ENCODE results near the gene LRRFIP2. TPM values are rescaled to one million over a fixed set of nuclear protein-coding genes. Genes with fewer than 3 reads are reported as not detected.
"Not testable (repeated sequence)": the region's sequence is repeated elsewhere in the genome, so short reads cannot be mapped to it uniquely, and the experiment has no call there.

The LRRFIP2 gene
- total RNA-seq, 2 experiments from 2014 or later: 13.3 to 15.3 TPM

DNA sequence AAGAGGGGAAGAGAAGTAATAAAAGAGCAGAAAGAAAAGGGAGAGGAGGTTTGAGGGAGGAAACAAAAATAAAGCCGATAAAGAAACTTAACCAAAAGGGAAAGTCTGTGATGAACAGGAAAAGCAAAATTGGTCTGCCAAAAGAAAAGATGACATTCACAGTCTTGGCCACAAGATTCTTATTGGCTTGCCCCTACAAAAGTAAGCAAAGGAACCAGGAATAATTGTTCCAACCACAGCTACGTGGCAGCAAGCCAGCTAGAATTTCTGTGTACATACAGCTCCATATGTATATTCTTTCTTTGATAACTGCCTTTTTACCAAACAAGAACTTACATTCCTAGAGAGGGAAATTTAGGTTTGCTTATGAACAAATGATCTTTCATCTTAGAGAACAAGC is 101.5 kb downstream of the LRRFIP2 start:
- Mint-ChIP-seq H3K9me3 (no peaks in the 10 kb centered on the region), H3K27me3 (ENCODE audit: low read depth) (no peaks in the 10 kb centered on the region), H3K4me1 (ENCODE audit: low read depth) (peaks cover 11% of the 10 kb centered on the region), H3K27ac (no peak overlapping the region), H3K4me3 (no peak overlapping the region), H3K36me3 (ENCODE audit: low read depth) (peaks cover 21% of the 10 kb centered on the region)
- intact Hi-C loops (cut with micrococcal nuclease): no loop called here
- CTCF ChIA-PET: no interaction called here
- DNase-seq: no peak

DNA sequence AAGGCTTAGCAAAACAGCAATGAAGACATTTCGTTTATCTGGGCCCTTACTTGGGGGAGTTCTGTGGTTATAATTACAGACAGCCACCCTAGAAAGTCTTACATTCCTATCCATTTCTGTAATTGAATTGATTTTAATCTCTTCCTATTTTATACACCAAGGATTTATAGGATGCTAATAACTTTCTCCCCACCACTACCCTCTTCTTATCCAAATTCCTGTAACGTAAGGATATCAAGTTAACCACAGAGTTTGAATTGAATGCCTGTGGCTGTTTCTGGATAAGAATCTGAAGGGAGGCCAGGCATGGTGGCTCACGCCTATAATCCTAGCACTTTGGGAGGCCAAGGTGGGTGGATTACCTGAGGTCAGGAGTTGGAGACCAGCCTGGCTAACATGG is 102.5 kb downstream of the LRRFIP2 start:
- no peak for DNase-seq
- intact Hi-C loops (cut with micrococcal nuclease): no loop called here
- CTCF ChIA-PET: interaction anchor here (1.0 kb wide), 1 partner anchor 9 kb away, joined by 3 read pairs; no protein-coding TSS in a partner anchor
- Mint-ChIP-seq H3K9me3 (no peaks in the 10 kb centered on the region), H3K36me3 (ENCODE audit: low read depth) (peaks cover 19% of the 10 kb centered on the region), H3K27me3 (ENCODE audit: low read depth) (no peaks in the 10 kb centered on the region), H3K4me3 (no peak overlapping the region), H3K27ac (no peak overlapping the region), H3K4me1 (ENCODE audit: low read depth) (peaks cover 11% of the 10 kb centered on the region)

DNA sequence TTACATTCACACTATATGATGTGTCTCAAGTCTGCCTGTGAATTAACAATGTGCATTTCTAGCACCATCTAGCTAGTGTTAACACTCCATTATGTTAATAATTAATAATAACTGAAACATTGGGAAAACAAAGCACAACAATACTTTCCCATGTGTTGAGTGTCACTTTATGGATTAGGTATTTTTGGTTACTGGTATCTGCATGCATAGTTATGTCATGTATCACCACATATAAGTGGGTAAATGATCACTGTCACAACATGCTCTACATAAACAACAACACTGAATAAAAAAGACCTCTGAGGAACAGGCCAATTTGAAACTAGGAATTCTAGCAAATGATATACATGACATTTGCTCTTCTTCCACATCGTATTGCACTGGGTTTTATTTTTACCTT is 106.4 kb downstream of the LRRFIP2 start:
- Mint-ChIP-seq H3K27me3 (ENCODE audit: low read depth) (no peaks in the 10 kb centered on the region), H3K27ac (no peak overlapping the region), H3K36me3 (ENCODE audit: low read depth) (peaks cover 15% of the 10 kb centered on the region), H3K4me3 (no peak overlapping the region), H3K4me1 (ENCODE audit: low read depth) (peaks cover 6% of the 10 kb centered on the region), H3K9me3 (no peaks in the 10 kb centered on the region)
- CTCF ChIA-PET: no interaction called here
- intact Hi-C loops (cut with micrococcal nuclease): no loop called here
- DNase-seq: no peak

DNA sequence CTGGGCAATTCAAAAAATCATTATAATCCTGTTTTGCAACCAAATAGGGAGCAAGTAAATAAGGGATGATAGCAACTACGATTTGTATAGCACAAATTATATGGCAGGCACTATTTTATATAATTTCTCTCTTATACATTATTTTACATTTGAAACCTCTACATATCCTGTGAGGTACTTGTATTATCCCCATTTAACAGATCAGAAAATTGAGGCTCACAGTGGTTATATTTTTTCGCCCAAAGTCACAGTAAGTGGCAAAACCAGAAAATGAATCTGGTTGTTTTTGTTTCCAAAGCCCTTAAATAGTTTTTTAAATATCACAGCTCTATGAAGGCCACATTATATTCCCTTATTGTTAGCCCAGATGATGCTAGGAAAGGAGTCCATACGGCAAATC is 106.8 kb downstream of the LRRFIP2 start:
- intact Hi-C loops (cut with micrococcal nuclease): no loop called here
- no peak overlapping the region for H3K27ac Mint-ChIP-seq
- DNase-seq: no peak
- H3K9me3 Mint-ChIP-seq: no peaks in the 10 kb centered on the region
- H3K4me3 Mint-ChIP-seq: no peak overlapping the region
- peaks cover 1% of the 10 kb centered on the region for H3K4me1 Mint-ChIP-seq (ENCODE audit: low read depth)
- CTCF ChIA-PET: no interaction called here
- H3K36me3 Mint-ChIP-seq (ENCODE audit: low read depth): peaks cover 18% of the 10 kb centered on the region
- H3K27me3 Mint-ChIP-seq (ENCODE audit: low read depth): no peaks in the 10 kb centered on the region

DNA sequence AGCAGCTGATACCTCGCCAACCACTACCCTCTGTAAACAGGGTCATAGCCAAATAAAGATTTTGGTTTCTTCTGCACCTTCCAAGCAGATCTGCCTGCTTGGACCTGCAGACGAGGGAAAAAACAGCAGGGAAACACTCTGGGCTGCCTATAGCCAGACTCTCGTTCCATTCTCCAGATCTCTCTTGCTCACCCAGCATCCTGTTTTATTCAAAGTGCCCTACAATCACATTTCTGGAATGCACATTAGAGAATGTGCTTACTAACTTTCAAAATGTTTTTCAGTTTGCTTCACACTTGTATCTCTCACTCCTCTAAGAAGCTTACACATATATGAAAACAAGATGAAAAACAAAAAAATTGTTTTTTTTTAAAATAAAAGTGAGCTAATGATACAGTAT is 109.6 kb downstream of the LRRFIP2 start:
- CTCF ChIA-PET: no interaction called here
- H3K27ac Mint-ChIP-seq: no peak overlapping the region
- no peaks in the 10 kb centered on the region for H3K27me3 Mint-ChIP-seq (ENCODE audit: low read depth)
- intact Hi-C loops (cut with micrococcal nuclease): no loop called here
- DNase-seq: no peak
- H3K36me3 Mint-ChIP-seq (ENCODE audit: low read depth): peaks cover 25% of the 10 kb centered on the region
- no peaks in the 10 kb centered on the region for H3K4me1 Mint-ChIP-seq (ENCODE audit: low read depth)
- no peak overlapping the region for H3K4me3 Mint-ChIP-seq
- H3K9me3 Mint-ChIP-seq: no peaks in the 10 kb centered on the region

DNA sequence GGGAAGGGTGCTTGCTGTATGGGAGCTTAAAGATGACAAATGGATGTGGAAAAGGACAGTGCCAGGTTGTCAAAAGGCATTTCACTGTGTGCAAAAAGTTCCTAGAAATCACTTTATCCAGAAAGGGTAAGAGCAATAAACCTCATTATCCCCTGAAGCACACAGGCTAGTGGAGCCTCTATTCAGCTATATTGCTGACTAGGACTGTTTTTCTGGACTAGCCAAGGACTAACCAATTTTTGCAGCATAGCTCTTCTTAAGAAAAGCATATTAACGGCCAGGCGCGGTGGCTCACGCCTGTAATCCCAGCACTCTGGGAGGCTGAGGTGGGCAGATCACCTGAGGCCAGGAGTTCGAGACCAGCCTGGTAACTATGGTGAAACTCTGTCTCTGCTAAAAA is 116.3 kb downstream of the LRRFIP2 start:
- no peak overlapping the region for H3K27ac Mint-ChIP-seq
- CTCF ChIA-PET: no interaction called here
- H3K4me3 Mint-ChIP-seq: no peak overlapping the region
- intact Hi-C loops (cut with micrococcal nuclease): loop anchor here (10.0 kb wide), 1 partner anchor 157 kb away; no protein-coding TSS in a partner anchor
- DNase-seq: no peak
- H3K9me3 Mint-ChIP-seq: no peaks in the 10 kb centered on the region
- peaks cover 13% of the 10 kb centered on the region for H3K4me1 Mint-ChIP-seq (ENCODE audit: low read depth)
- H3K36me3 Mint-ChIP-seq (ENCODE audit: low read depth): peaks cover 32% of the 10 kb centered on the region
- H3K27me3 Mint-ChIP-seq (ENCODE audit: low read depth): no peaks in the 10 kb centered on the region

DNA sequence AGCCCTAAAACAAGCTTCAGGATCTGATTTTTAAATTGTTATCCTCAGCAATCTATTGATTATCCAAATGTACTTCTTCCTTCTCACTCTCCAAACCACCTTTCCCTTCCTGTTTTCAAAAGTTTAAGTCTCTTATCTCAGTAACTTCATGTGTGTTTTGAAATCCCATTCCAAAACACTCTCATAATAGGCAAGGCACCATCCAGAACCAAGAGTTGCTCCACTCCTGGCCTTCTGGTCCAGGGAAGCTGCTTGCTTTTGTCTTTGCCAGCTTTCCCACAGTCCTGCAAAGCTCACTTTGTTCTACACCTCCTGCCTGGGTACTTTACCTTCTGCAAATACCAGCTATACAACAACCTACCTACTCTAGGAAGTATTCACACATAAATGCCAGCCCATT is 117.6 kb downstream of the LRRFIP2 start:
- Mint-ChIP-seq H3K36me3 (ENCODE audit: low read depth) (peaks cover 26% of the 10 kb centered on the region), H3K27ac (no peak overlapping the region), H3K4me3 (no peak overlapping the region), H3K9me3 (no peaks in the 10 kb centered on the region), H3K4me1 (ENCODE audit: low read depth) (peaks cover 13% of the 10 kb centered on the region), H3K27me3 (ENCODE audit: low read depth) (no peaks in the 10 kb centered on the region)
- no peak for DNase-seq
- intact Hi-C loops (cut with micrococcal nuclease): loop anchor here (10.0 kb wide), 1 partner anchor 158 kb away; no protein-coding TSS in a partner anchor
- CTCF ChIA-PET: no interaction called here

DNA sequence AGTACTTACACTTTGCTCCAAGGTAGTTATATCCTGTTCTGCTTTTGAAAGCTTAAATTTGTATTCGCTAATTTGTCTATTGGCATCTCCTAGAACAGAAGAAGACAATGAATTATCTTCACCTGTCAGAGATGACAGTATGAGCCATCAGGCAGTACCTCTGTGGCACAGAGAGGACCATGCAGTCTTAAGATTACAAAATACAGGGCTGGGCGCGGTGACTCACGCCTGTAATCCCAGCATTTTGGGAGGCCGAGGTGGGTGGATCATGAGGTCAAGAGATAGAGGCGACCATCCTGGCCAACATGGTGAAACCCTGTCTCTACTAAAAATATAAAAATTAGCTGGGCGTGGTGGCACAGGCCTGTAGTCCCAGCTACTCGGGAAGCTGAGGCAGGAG is 119.3 kb downstream of the LRRFIP2 start:
- H3K9me3 Mint-ChIP-seq; DNase-seq; CTCF ChIA-PET; H3K27me3 Mint-ChIP-seq (ENCODE audit: low read depth); H3K4me3 Mint-ChIP-seq: not testable (repeated sequence)
- H3K4me1 Mint-ChIP-seq (ENCODE audit: low read depth): peaks cover 13% of the 10 kb centered on the region
- H3K36me3 Mint-ChIP-seq (ENCODE audit: low read depth): peaks cover 27% of the 10 kb centered on the region
- intact Hi-C loops (cut with micrococcal nuclease): loop anchor here (2.0 to 10.0 kb wide), 2 partner anchors 60 to 160 kb away; no protein-coding TSS in a partner anchor
- peak overlapping the region; percentile 66 for H3K27ac Mint-ChIP-seq

DNA sequence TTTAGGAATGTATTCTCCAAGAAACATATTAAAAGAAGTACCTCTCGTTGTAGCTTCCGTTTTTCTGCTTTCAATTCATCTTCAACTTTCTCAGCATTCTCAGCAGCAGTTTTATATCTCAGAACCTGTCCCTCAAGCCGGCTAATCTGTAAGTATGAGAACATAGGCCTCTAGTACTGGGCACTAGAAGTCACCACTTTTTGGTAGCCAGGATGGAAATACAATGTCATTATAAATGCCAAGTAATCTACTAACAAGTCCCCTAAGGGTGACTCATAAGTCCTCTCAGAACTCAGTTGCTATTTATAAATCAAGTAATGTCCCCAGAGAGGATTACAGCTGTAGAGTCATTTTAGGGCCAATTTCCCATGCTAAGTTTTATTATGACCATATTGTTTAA is 120.0 kb downstream of the LRRFIP2 start:
- DNase-seq: no peak
- Mint-ChIP-seq H3K4me1 (ENCODE audit: low read depth) (peaks cover 13% of the 10 kb centered on the region), H3K4me3 (no peak overlapping the region), H3K9me3 (no peaks in the 10 kb centered on the region), H3K27me3 (ENCODE audit: low read depth) (no peaks in the 10 kb centered on the region), H3K27ac (peak overlapping the region; percentile 66), H3K36me3 (ENCODE audit: low read depth) (peaks cover 28% of the 10 kb centered on the region)
- intact Hi-C loops (cut with micrococcal nuclease): loop anchor here (2.0 to 10.0 kb wide), 2 partner anchors 60 to 160 kb away; no protein-coding TSS in a partner anchor
- CTCF ChIA-PET: no interaction called here

DNA sequence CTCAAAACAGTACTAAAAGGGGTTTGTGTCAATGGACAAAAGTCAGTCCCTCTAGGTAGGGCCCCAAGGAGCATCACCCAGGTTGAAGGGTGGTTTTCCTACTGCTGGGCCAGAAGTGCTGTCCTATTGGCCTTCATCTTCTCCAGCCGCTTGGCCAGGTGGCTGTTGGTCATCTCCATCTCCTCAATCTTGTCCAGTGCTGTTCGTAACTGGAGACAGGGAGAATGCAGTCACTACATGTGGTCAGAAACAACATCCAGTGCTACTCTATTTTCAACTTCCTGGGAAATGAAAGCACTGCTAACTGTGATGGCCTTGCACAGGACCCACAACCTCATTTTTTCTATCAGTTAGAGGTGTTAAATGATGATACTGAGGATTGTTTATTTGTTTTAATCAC is 120.6 kb downstream of the LRRFIP2 start:
- H3K9me3 Mint-ChIP-seq: no peaks in the 10 kb centered on the region
- no peak for DNase-seq
- H3K27ac Mint-ChIP-seq: no peak overlapping the region
- CTCF ChIA-PET: no interaction called here
- peaks cover 13% of the 10 kb centered on the region for H3K4me1 Mint-ChIP-seq (ENCODE audit: low read depth)
- no peak overlapping the region for H3K4me3 Mint-ChIP-seq
- no peaks in the 10 kb centered on the region for H3K27me3 Mint-ChIP-seq (ENCODE audit: low read depth)
- intact Hi-C loops (cut with micrococcal nuclease): loop anchor here (2.0 to 10.0 kb wide), 2 partner anchors 61 to 161 kb away; no protein-coding TSS in a partner anchor
- H3K36me3 Mint-ChIP-seq (ENCODE audit: low read depth): peaks cover 34% of the 10 kb centered on the region

DNA sequence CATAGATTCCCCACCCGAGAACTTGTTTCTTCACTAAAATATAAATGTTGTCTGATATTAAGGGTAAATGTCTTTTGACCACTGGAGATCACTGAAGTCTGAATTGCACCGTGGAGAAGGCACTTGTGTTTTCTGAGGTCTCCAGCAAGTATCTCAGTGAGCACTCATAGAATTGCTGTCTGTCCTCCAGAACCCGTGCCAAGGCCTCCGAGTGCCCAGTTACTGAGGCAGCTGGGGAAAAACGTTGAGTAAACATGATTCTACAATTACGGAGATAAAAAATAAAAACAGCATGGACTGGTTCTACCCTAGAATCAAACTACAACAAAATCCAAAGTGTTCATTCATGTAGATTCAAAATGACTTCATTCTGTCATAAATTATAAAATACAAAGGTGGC is 121.0 kb downstream of the LRRFIP2 start:
- Mint-ChIP-seq H3K36me3 (ENCODE audit: low read depth) (peaks cover 36% of the 10 kb centered on the region), H3K27me3 (ENCODE audit: low read depth) (no peaks in the 10 kb centered on the region), H3K27ac (no peak overlapping the region), H3K4me3 (no peak overlapping the region), H3K9me3 (no peaks in the 10 kb centered on the region), H3K4me1 (ENCODE audit: low read depth) (peaks cover 13% of the 10 kb centered on the region)
- CTCF ChIA-PET: no interaction called here
- intact Hi-C loops (cut with micrococcal nuclease): loop anchor here (10.0 kb wide), 1 partner anchor 161 kb away; no protein-coding TSS in a partner anchor
- DNase-seq: no peak

DNA sequence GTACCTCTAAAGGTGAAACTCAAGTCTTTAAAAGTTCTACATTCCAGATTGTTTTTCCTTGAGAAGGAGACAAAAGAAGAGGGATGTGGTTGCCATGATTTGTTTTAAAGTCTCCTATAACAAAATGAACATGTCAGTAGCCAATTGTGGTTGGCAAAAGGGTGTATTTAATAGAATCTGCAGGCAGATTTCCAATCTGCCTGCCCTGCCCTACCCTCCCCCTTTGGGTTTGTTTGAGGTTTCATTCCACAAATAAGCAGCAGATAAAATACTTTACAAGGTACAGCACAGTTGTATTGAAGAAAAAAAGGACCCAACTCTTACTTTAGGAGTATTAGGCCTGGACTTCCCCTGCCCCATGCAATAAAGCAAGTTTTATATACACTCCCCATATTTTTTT is 121.5 kb downstream of the LRRFIP2 start:
- H3K36me3 Mint-ChIP-seq (ENCODE audit: low read depth): peaks cover 36% of the 10 kb centered on the region

DNA sequence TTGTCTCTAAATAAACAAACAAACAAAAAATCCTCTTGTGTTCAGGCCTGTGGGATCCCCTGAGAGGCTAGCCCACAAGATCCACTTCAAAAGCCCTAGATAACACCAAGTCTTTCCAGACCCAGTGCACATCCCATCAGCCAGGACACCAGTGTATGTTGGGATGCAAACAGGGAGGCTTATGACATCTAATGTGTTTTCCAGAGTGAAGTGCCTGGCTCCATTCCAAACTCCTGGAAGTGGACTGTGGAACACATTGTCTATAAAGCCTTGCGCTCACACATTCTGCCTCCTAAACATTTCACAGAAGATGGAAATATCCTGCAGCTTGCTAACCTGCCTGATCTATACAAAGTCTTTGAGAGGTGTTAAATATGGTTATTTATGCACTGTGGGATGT is 124.1 kb downstream of the LRRFIP2 start:
- no peak overlapping the region for H3K27ac Mint-ChIP-seq
- no peak for DNase-seq
- no peaks in the 10 kb centered on the region for H3K27me3 Mint-ChIP-seq (ENCODE audit: low read depth)
- no peak overlapping the region for H3K4me3 Mint-ChIP-seq
- H3K4me1 Mint-ChIP-seq (ENCODE audit: low read depth): peaks cover 13% of the 10 kb centered on the region
- CTCF ChIA-PET: no interaction called here
- intact Hi-C loops (cut with micrococcal nuclease): loop anchor here (10.0 kb wide), 1 partner anchor 165 kb away; no protein-coding TSS in a partner anchor
- no peaks in the 10 kb centered on the region for H3K9me3 Mint-ChIP-seq
- peaks cover 45% of the 10 kb centered on the region for H3K36me3 Mint-ChIP-seq (ENCODE audit: low read depth)

More for the DNA sequence above, 121.5 kb downstream of the LRRFIP2 start:
- CTCF ChIA-PET: no interaction called here
- Mint-ChIP-seq H3K27ac (no peak overlapping the region), H3K4me3 (no peak overlapping the region), H3K27me3 (ENCODE audit: low read depth) (no peaks in the 10 kb centered on the region), H3K4me1 (ENCODE audit: low read depth) (peaks cover 13% of the 10 kb centered on the region), H3K9me3 (no peaks in the 10 kb centered on the region)
- intact Hi-C loops (cut with micrococcal nuclease): loop anchor here (10.0 kb wide), 1 partner anchor 162 kb away; no protein-coding TSS in a partner anchor
- no peak for DNase-seq
